Fibroblast of the aortic adventitia (primary cell): Measurements from ENCODE around the gene NXT1. TPM values are rescaled to one million over a fixed set of nuclear protein-coding genes. Genes with fewer than 3 reads are reported as not detected.
"Not testable (repeated sequence)": the region's sequence is repeated elsewhere in the genome, so short reads cannot be mapped to it uniquely, and the experiment has no call there.

Experiments
- DNase-seq: peaks from one replicate; pipeline ENCODE4 v3.0.0-alpha.2; 2010; ENCODE audit warnings: low read depth
- H3K4me3 ChIP-seq: 2 replicates; pipeline ENCODE4 v1.5.1; 2011; ENCODE audit warnings: low read depth, mild to moderate bottlenecking, control low read depth, low read length, moderate library complexity
- CTCF ChIP-seq: IDR thresholded peaks from 2 replicates; pipeline ENCODE4 v1.5.1; 2011; ENCODE audit warnings: mild to moderate bottlenecking, low read length, control low read depth, inconsistent platforms; ENCODE audit not compliant: insufficient read depth
- total RNA-seq: library from RNA; depleted of rRNA; stranded (reverse); fragments of >200 nt; gene quantifications from 2 replicates; pipeline ENCODE4 v1.2.3, GENCODE V29; 2012; ENCODE audit warnings: low replicate concordance

NXT1 gene
- total RNA-seq, 1 donor: 30.8 TPM

- TF ChIP-seq CTCF: no peak
- DNase-seq: no peak
- H3K4me3 ChIP-seq: no peak overlapping the region
These were observed 4.6 kb upstream of the NXT1 start for GRCh38 chr20:23346002-23346401.

- no peak overlapping the region for H3K4me3 ChIP-seq
- TF ChIP-seq CTCF: no peak
- no peak for DNase-seq
These were observed 2.8 kb upstream of the NXT1 start for GRCh38 chr20:23347791-23348190.

GRCh38 chr20:23348510-23348909 lies 2.1 kb upstream of the NXT1 start:
- not testable (repeated sequence) for H3K4me3 ChIP-seq

GRCh38 chr20:23349338-23350195 lies 1.0 kb upstream of the NXT1 start:
- TF ChIP-seq CTCF: peak; percentile 54
- peak; percentile 63 for DNase-seq
- peak overlapping the region; percentile 80 for H3K4me3 ChIP-seq

More at GRCh38 chr20:23348510-23348909, 2.1 kb upstream of the NXT1 start:
- not testable (repeated sequence) for DNase-seq

- no peak for TF ChIP-seq CTCF
- DNase-seq: peak; percentile 28
- peak overlapping the region; percentile 92 for H3K4me3 ChIP-seq
These were observed 580 bp downstream of the NXT1 start for GRCh38 chr20:23350904-23351838.

- no peak for TF ChIP-seq CTCF
- DNase-seq: no peak
- H3K4me3 ChIP-seq: no peak overlapping the region
These were observed 5.6 kb downstream of the NXT1 start for GRCh38 chr20:23356203-23356602.
